G401.6 (cell line): ENCODE data around the gene MTX1.

Source experiments
- FAIRE-seq: peaks from 2 replicates; lab custom pipeline; 2012; peaks lifted over from hg19 to GRCh38; lab: Jason Lieb, UNC

The MTX1 gene

DNA sequence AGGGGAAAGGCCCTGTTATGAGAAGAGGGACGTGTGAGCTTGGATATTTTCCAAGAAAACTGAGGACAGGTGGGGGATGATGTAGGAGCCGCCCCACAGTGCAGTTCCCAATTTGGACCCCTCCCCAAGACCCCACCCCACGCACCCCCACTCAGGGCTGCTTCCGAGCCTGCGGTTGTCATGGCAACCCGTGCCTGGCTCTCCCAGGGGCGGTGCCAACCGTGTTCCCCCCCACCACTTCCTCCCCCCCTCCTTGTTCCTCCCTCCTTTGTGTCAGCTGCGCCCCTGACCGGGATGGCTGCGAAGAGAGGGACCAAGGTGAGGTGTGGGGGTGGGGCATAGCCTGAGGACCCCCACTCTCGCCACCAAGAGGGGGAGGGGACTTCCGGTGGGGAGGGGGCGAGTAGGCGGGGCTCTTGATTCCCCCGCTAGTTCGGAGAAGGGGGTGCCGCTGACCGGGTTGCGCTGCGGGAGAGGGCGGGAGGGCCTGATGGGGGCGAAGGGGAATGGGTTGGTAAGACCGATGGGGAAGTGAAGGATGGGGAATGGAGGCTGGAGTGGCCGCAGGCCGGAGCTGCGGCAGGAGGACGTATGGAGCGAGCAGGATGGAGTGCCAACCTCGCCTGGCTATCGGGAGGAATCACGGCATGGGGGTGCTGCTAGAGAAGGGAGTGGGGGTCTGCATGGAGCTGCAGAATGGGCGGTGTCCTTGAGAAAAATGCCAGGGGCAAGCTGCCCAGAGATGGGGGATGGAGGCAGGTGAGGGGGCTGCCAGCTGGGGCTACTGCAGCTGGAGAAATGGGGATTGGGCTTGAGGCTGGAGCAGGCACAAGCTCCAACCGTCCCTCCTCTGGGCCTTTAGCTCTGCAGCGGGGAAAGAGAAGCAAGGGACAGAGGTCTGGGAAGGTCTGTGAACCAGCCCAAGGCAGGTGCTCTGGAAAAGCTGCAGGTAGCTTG is 33.9 kb upstream of the MTX1 start:
- FAIRE-seq: no peak

GRCh38 chr1:155175281-155175926 is 33.1 kb upstream of the MTX1 start:
- no peak for FAIRE-seq

- FAIRE-seq: no peak
These were observed 32.5 kb upstream of the MTX1 start for GRCh38 chr1:155175927-155176371.

- FAIRE-seq: no peak
These were observed 31.9 kb upstream of the MTX1 start for GRCh38 chr1:155176544-155177071.

DNA sequence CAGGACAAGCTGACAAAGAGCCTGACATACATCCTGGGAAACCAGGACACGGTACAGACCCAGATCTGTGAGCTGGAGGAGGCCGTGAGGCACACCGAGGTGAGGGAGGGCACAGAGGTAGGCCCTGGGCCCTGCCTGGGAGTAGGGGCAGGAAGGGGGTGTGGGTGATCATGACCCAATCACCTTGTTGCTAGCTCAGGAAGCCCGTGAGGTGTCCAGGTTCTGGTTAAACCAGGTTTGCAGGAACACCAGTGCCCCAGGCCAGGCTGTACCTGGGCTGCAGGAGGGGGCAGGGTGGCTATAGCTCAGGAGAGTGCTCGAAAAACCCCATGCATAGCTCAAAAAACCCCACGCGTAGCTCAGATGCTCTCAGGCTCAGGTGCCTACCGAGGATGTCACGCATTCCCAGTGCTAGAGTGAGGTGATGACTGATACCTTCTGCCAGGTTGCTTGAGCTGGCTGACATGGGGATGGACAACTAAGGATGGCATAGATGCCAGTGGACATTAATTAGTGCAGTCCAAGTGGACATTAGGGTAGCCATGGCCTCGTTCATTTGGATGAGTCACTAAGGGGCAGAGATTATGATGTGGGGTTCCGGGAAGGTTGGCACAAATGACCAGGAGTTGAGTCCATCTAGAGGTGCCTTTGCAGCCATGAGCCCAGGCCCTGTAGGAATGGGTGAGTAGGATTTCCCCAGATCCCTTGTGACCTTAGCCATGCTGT is 31.1 kb upstream of the MTX1 start:
- no peak for FAIRE-seq

- no peak for FAIRE-seq
These were observed 30.6 kb upstream of the MTX1 start for GRCh38 chr1:155177918-155178281.

- no peak for FAIRE-seq
These were observed 29.9 kb upstream of the MTX1 start for GRCh38 chr1:155178441-155179111.

- FAIRE-seq: no peak
These were observed 29.1 kb upstream of the MTX1 start for GRCh38 chr1:155179112-155180031.

- no peak for FAIRE-seq
These were observed 27.0 kb upstream of the MTX1 start for GRCh38 chr1:155181371-155182051.

- no peak for FAIRE-seq
These were observed 26.4 kb upstream of the MTX1 start for GRCh38 chr1:155182052-155182550.

DNA sequence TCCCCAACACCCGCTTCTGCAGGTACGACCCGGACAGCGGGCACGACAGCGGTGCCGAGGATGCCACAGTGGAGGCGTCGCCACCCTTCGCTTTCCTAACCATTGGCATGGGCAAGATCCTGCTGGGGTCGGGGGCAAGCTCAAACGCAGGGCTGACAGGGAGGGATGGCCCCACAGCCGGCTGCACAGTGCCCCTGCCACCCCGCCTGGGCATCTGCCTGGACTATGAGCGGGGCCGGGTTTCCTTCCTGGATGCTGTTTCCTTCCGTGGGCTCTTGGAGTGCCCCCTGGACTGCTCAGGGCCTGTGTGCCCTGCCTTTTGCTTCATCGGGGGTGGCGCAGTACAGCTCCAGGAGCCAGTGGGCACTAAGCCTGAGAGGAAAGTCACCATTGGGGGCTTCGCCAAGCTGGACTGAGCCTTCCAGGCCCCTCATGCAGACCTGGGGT is 24.7 kb upstream of the MTX1 start:
- FAIRE-seq: no peak

DNA sequence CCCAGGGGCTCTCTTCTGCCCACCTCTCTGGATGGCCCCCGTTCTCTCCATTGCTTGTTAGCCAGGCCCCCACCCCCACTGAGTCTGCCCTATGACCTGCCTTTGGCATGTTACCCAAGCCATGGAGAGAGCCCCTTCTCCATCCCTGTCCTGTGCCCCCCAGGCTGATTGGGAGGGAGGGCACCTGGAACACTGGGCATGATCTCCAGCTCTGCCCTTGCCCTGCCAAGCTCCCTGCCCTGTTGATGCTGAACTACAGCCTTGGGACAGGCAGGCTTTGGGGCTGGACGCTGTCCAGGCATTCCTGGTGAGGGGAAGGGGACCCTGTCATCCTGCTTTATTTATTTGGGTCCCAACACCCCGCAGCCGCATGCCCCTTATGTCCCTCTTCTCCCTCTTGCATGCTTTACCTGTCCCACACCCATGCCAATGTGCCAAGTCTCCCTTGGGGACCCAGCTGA is 24.1 kb upstream of the MTX1 start:
- FAIRE-seq: no peak

- no peak for FAIRE-seq
These were observed 23.4 kb upstream of the MTX1 start for GRCh38 chr1:155184835-155185782.

- no peak for FAIRE-seq
These were observed 22.8 kb upstream of the MTX1 start for GRCh38 chr1:155185783-155186066.

- FAIRE-seq: no peak
These were observed 22.3 kb upstream of the MTX1 start for GRCh38 chr1:155186067-155186793.

DNA sequence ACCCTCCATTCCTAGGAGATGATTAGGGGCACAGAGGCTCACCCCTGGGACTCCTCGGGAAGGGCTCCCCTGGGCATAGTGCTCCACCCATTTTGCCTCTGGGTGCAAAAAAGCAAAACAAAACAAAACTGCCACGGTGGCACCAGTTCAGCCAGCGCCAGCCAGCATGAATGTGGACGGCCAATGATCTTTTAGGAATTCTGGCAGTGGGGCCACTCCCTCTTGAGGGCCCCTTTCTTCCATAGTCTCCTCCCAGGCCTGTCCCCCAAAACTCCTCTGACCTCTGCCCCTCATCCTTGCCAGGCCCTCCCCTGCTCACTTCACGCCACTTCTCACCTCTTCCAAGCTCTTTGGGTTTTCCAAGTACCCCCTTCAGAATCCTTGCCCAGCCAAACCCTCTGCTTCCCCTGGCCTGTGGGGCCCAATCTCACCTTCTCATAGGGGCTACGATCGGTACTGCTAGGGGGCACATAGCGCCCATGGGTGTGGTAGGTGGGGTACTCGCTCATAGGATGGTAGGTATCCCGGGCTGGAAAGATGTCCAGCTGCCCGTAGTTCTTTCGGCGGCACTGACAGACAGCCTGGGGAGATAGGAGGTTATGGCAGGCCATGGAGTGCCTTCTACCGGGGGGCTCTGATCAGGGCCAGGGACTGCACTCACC is 21.6 kb upstream of the MTX1 start:
- FAIRE-seq: no peak

GRCh38 chr1:155187456-155187891 is 21.0 kb upstream of the MTX1 start:
- FAIRE-seq: no peak

DNA sequence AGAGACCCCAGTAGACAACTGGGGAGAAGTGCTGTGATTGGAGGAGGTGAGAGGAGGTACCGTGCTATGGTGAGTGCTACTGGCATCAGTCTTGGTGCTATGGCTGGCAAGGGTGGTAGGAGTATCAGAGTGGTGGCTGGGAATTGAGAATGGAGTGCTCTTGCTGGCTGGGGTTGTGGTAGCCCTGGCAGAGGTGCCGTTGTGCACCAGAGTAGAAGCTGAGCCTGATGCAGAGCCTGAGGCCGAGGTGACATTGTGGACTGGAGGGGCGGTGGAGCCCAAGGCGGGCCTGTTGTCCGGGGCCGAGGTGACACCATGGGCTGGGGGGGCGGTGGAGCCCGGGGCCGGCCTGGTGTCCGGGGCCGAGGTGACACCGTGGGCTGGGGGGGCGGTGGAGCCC is 20.2 kb upstream of the MTX1 start:
- FAIRE-seq: no peak
